ENCODE data around the gene PCDHA1.
A peak's percentile ranks its signal among the peaks of the same experiment; 100 is the strongest.

Gene PCDHA1

GRCh38 chr5:141002605-141002965 lies 216.6 kb downstream of the PCDHA1 start:
- no peak overlapping the region for H4K8ac ChIP-seq (ENCODE audit: low read depth, low read length)
- H2AK5ac ChIP-seq (ENCODE audit: low read length): no peak overlapping the region
- peaks cover 1% of the 10 kb centered on the region for H3K79me2 ChIP-seq (ENCODE audit: control insufficient read depth, insufficient read depth, low read length, poor library complexity)
- H3K79me1 ChIP-seq (ENCODE audit: low read length): peaks cover 13% of the 10 kb centered on the region
- no CpG with 5 or more reads among the region's 3 CpGs for WGBS (ENCODE audit: extremely low coverage, insufficient coverage, insufficient read length)
- H3K14ac ChIP-seq (ENCODE audit: low read length): no peak overlapping the region
- H3K4me2 ChIP-seq (ENCODE audit: low read length): peak overlapping the region; percentile 94
- H4K91ac ChIP-seq (ENCODE audit: low read depth, low read length): no peak overlapping the region
- H3K36me3 ChIP-seq (ENCODE audit: control insufficient read depth in 1 of 2, insufficient read depth in 2 of 2, low read length in 2 of 2): no peaks in the 10 kb centered on the region
- H3K27ac ChIP-seq (ENCODE audit: low read depth, low read length): peak overlapping the region; percentile 66
- H3K9me3 ChIP-seq (ENCODE audit: insufficient read depth, low read depth, low read length): no peaks in the 10 kb centered on the region
- no peak overlapping the region for H2BK120ac ChIP-seq (ENCODE audit: insufficient read depth, low read length, poor library complexity)
- no peak overlapping the region for H3K9ac ChIP-seq (ENCODE audit: low read length)
- H2BK5ac ChIP-seq (ENCODE audit: low read depth, low read length, poor library complexity): no peak overlapping the region
- no peak overlapping the region for H3K18ac ChIP-seq (ENCODE audit: low read length)
- no peak overlapping the region for H2AFZ ChIP-seq (ENCODE audit: insufficient read depth, low read length, poor library complexity)
- no peak overlapping the region for H2BK12ac ChIP-seq (ENCODE audit: low read length)
- DNase-seq: no peak
- no peak overlapping the region for H3K4me3 ChIP-seq (ENCODE audit: low read depth, low read length)
- no peak overlapping the region for H3K4ac ChIP-seq (ENCODE audit: low read depth, low read length)
- H3K23ac ChIP-seq (ENCODE audit: low read length): no peak overlapping the region
- H3K4me1 ChIP-seq (ENCODE audit: control insufficient read depth in 1 of 2, insufficient read depth in 2 of 2, low read length in 2 of 2): peaks cover 6% of the 10 kb centered on the region in 2 experiments
- no peak overlapping the region for H4K12ac ChIP-seq (ENCODE audit: low read depth, low read length)
- no peaks in the 10 kb centered on the region for H3K27me3 ChIP-seq (ENCODE audit: insufficient read depth, low read length)

DNA sequence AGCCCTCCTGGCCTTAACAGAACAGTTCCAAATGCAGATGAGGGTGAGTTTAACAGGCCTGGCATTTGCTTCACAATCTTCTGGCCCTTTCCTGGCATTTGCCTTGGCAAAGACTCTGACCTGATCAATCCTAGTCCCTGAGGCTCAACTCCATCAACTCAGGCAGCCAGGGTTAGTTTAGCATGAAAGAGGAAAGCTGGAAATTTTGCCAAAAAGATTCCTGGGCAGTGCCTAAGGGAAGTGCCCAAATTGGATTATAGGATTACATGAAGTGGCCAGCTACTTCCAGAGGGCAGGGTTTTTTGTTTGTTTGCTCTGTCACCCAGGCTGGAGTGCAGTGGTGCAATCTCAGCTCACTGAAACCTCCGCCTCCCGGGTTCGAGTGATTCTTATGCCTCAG lies 217.1 kb downstream of the PCDHA1 start:
- Histone ChIP-seq H3K14ac (ENCODE audit: low read length) (no peak overlapping the region), H2AFZ (ENCODE audit: insufficient read depth, low read length, poor library complexity) (no peak overlapping the region), H2BK120ac (ENCODE audit: insufficient read depth, low read length, poor library complexity) (no peak overlapping the region), H3K4ac (ENCODE audit: low read depth, low read length) (no peak overlapping the region), H3K9ac (ENCODE audit: low read length) (no peak overlapping the region), H3K79me2 (ENCODE audit: control insufficient read depth, insufficient read depth, low read length, poor library complexity) (peaks cover 1% of the 10 kb centered on the region), H3K23ac (ENCODE audit: low read length) (no peak overlapping the region), H3K36me3 (ENCODE audit: control insufficient read depth in 1 of 2, insufficient read depth in 2 of 2, low read length in 2 of 2) (no peaks in the 10 kb centered on the region), H4K91ac (ENCODE audit: low read depth, low read length) (no peak overlapping the region), H4K8ac (ENCODE audit: low read depth, low read length) (no peak overlapping the region), H2BK12ac (ENCODE audit: low read length) (peak overlapping the region; percentile 50), H3K27ac (ENCODE audit: low read depth, low read length) (no peak overlapping the region), H3K18ac (ENCODE audit: low read length) (no peak overlapping the region), H3K79me1 (ENCODE audit: low read length) (peaks cover 13% of the 10 kb centered on the region), H3K4me2 (ENCODE audit: low read length) (no peak overlapping the region), H2BK5ac (ENCODE audit: low read depth, low read length, poor library complexity) (no peak overlapping the region), H3K4me1 (ENCODE audit: control insufficient read depth in 1 of 2, insufficient read depth in 2 of 2, low read length in 2 of 2) (peaks cover 6% of the 10 kb centered on the region in 2 experiments), H4K12ac (ENCODE audit: low read depth, low read length) (no peak overlapping the region), H3K9me3 (ENCODE audit: insufficient read depth, low read depth, low read length) (no peaks in the 10 kb centered on the region), H3K4me3 (ENCODE audit: low read depth, low read length) (no peak overlapping the region), H3K27me3 (ENCODE audit: insufficient read depth, low read length) (no peaks in the 10 kb centered on the region), H2AK5ac (ENCODE audit: low read length) (no peak overlapping the region)
- DNase-seq: no peak
- no CpG with 5 or more reads among the region's 3 CpGs for WGBS (ENCODE audit: extremely low coverage, insufficient coverage, insufficient read length)

GRCh38 chr5:141003791-141004611 lies 218.1 kb downstream of the PCDHA1 start:
- no peak overlapping the region for H3K9ac ChIP-seq (ENCODE audit: low read length)
- whole genome bisulfite sequencing (ENCODE audit: extremely low coverage, insufficient coverage, insufficient read length): no CpG with 5 or more reads among the region's 4 CpGs
- no peak overlapping the region for H3K14ac ChIP-seq (ENCODE audit: low read length)

GRCh38 chr5:141007791-141008190 lies 221.9 kb downstream of the PCDHA1 start:
- no peak overlapping the region for H4K8ac ChIP-seq (ENCODE audit: low read depth, low read length)
- no peak overlapping the region for H3K27ac ChIP-seq (ENCODE audit: low read depth, low read length)
- H3K27me3 ChIP-seq (ENCODE audit: insufficient read depth, low read length): no peaks in the 10 kb centered on the region
- H3K79me2 ChIP-seq (ENCODE audit: control insufficient read depth, insufficient read depth, low read length, poor library complexity): no peaks in the 10 kb centered on the region
- H2BK5ac ChIP-seq (ENCODE audit: low read depth, low read length, poor library complexity): no peak overlapping the region
- no peak overlapping the region for H4K12ac ChIP-seq (ENCODE audit: low read depth, low read length)
- no peak overlapping the region for H2BK12ac ChIP-seq (ENCODE audit: low read length)
- peaks cover 3 to 6% of the 10 kb centered on the region in 2 experiments for H3K4me1 ChIP-seq (ENCODE audit: control insufficient read depth in 1 of 2, insufficient read depth in 2 of 2, low read length in 2 of 2)
- no peak overlapping the region for H3K18ac ChIP-seq (ENCODE audit: low read length)
- H3K9ac ChIP-seq (ENCODE audit: low read length): no peak overlapping the region
- no peak overlapping the region for H3K4me2 ChIP-seq (ENCODE audit: low read length)
- no peak overlapping the region for H2AFZ ChIP-seq (ENCODE audit: insufficient read depth, low read length, poor library complexity)
- no peaks in the 10 kb centered on the region for H3K9me3 ChIP-seq (ENCODE audit: insufficient read depth, low read depth, low read length)
- no peak overlapping the region for H3K4me3 ChIP-seq (ENCODE audit: low read depth, low read length)
- H3K36me3 ChIP-seq (ENCODE audit: control insufficient read depth in 1 of 2, insufficient read depth in 2 of 2, low read length in 2 of 2): peaks cover 2 to 3% of the 10 kb centered on the region in 2 experiments
- peaks cover 2% of the 10 kb centered on the region for H3K79me1 ChIP-seq (ENCODE audit: low read length)
- no peak overlapping the region for H4K91ac ChIP-seq (ENCODE audit: low read depth, low read length)
- no peak overlapping the region for H3K4ac ChIP-seq (ENCODE audit: low read depth, low read length)
- no peak overlapping the region for H3K14ac ChIP-seq (ENCODE audit: low read length)
- H2BK120ac ChIP-seq (ENCODE audit: insufficient read depth, low read length, poor library complexity): no peak overlapping the region
- no peak overlapping the region for H3K23ac ChIP-seq (ENCODE audit: low read length)
- no peak for DNase-seq
- H2AK5ac ChIP-seq (ENCODE audit: low read length): no peak overlapping the region

More at GRCh38 chr5:141003791-141004611, 218.1 kb downstream of the PCDHA1 start:
- H3K4me2 ChIP-seq (ENCODE audit: low read length): peak overlapping the region; percentile 47
- no peaks in the 10 kb centered on the region for H3K36me3 ChIP-seq (ENCODE audit: control insufficient read depth in 1 of 2, insufficient read depth in 2 of 2, low read length in 2 of 2)
- H3K79me1 ChIP-seq (ENCODE audit: low read length): peaks cover 13% of the 10 kb centered on the region
- no peak overlapping the region for H2BK12ac ChIP-seq (ENCODE audit: low read length)
- no peak overlapping the region for H3K18ac ChIP-seq (ENCODE audit: low read length)
- peaks cover 6% of the 10 kb centered on the region in 2 experiments for H3K4me1 ChIP-seq (ENCODE audit: control insufficient read depth in 1 of 2, insufficient read depth in 2 of 2, low read length in 2 of 2)
- H3K23ac ChIP-seq (ENCODE audit: low read length): no peak overlapping the region
- H3K79me2 ChIP-seq (ENCODE audit: control insufficient read depth, insufficient read depth, low read length, poor library complexity): peaks cover 1% of the 10 kb centered on the region
- peak overlapping the region; percentile 35 for H4K91ac ChIP-seq (ENCODE audit: low read depth, low read length)
- no peaks in the 10 kb centered on the region for H3K27me3 ChIP-seq (ENCODE audit: insufficient read depth, low read length)
- H2AK5ac ChIP-seq (ENCODE audit: low read length): no peak overlapping the region
- H2AFZ ChIP-seq (ENCODE audit: insufficient read depth, low read length, poor library complexity): no peak overlapping the region
- H3K27ac ChIP-seq (ENCODE audit: low read depth, low read length): peak overlapping the region; percentile 74
- H3K4me3 ChIP-seq (ENCODE audit: low read depth, low read length): no peak overlapping the region
- no peak overlapping the region for H4K12ac ChIP-seq (ENCODE audit: low read depth, low read length)
- no peak overlapping the region for H2BK5ac ChIP-seq (ENCODE audit: low read depth, low read length, poor library complexity)
- H3K4ac ChIP-seq (ENCODE audit: low read depth, low read length): no peak overlapping the region
- peak overlapping the region; percentile 53 for H4K8ac ChIP-seq (ENCODE audit: low read depth, low read length)
- no peak for DNase-seq
- no peaks in the 10 kb centered on the region for H3K9me3 ChIP-seq (ENCODE audit: insufficient read depth, low read depth, low read length)
- peak overlapping the region; percentile 38 for H2BK120ac ChIP-seq (ENCODE audit: insufficient read depth, low read length, poor library complexity)

Data from trophoblast cell (in vitro differentiated cells and primary cell).